ENCODE results near the gene PTPN4. TPM values are rescaled to one million over a fixed set of nuclear protein-coding genes. Genes with fewer than 3 reads are reported as not detected.
"Not testable (repeated sequence)": the region's sequence is repeated elsewhere in the genome, so short reads cannot be mapped to it uniquely, and the experiment has no call there.

Gene PTPN4
- total RNA-seq, 1 experiment from 2014 or later = 69.3 TPM

- DNase-seq (ENCODE audit: low spot score) = no peak
These were observed 43.4 kb downstream of the PTPN4 start for GRCh38 chr2:119803101-119803500.

- not testable (repeated sequence) for DNase-seq (ENCODE audit: low spot score)
These were observed 44.7 kb downstream of the PTPN4 start for GRCh38 chr2:119804409-119804808.

- DNase-seq (ENCODE audit: low spot score) = no peak
These were observed 48.9 kb downstream of the PTPN4 start for GRCh38 chr2:119808516-119809147.

GRCh38 chr2:119809339-119810048 is 49.8 kb downstream of the PTPN4 start:
- DNase-seq (ENCODE audit: low spot score) = no peak

- no peak for DNase-seq (ENCODE audit: low spot score)
These were observed 50.4 kb downstream of the PTPN4 start for GRCh38 chr2:119810049-119810630.

GRCh38 chr2:119814216-119814615 is 54.5 kb downstream of the PTPN4 start:
- DNase-seq (ENCODE audit: low spot score) = no peak

GRCh38 chr2:119818792-119819191 is 59.1 kb downstream of the PTPN4 start:
- no peak for DNase-seq (ENCODE audit: low spot score)

GRCh38 chr2:119819846-119820245 is 60.1 kb downstream of the PTPN4 start:
- no peak for DNase-seq (ENCODE audit: low spot score)

GRCh38 chr2:119820275-119820674 is 60.6 kb downstream of the PTPN4 start:
- no peak for DNase-seq (ENCODE audit: low spot score)

GRCh38 chr2:119821266-119821665 is 61.5 kb downstream of the PTPN4 start:
- no peak for DNase-seq (ENCODE audit: low spot score)

- DNase-seq (ENCODE audit: low spot score) = peak; percentile 47
These were observed 64.1 kb downstream of the PTPN4 start for GRCh38 chr2:119823734-119824334.

- DNase-seq (ENCODE audit: low spot score) = peak; percentile 53
These were observed 66.7 kb downstream of the PTPN4 start for GRCh38 chr2:119826370-119826961.

- DNase-seq (ENCODE audit: low spot score) = no peak
These were observed 68.3 kb downstream of the PTPN4 start for GRCh38 chr2:119827866-119828507.

- DNase-seq (ENCODE audit: low spot score) = no peak
These were observed 76.9 kb downstream of the PTPN4 start for GRCh38 chr2:119836455-119837142.

GRCh38 chr2:119837350-119837749 is 77.6 kb downstream of the PTPN4 start:
- DNase-seq (ENCODE audit: low spot score) = no peak

GRCh38 chr2:119837759-119838158 is 78.0 kb downstream of the PTPN4 start:
- DNase-seq (ENCODE audit: low spot score) = peak; percentile 14

- peak; percentile 50 for DNase-seq (ENCODE audit: low spot score)
These were observed 78.5 kb downstream of the PTPN4 start for GRCh38 chr2:119838179-119838578.

- DNase-seq (ENCODE audit: low spot score) = no peak
These were observed 81.8 kb downstream of the PTPN4 start for GRCh38 chr2:119841550-119841949.

GRCh38 chr2:119846021-119846420 is 86.3 kb downstream of the PTPN4 start:
- peak; percentile 43 for DNase-seq (ENCODE audit: low spot score)

GRCh38 chr2:119849838-119850565 is 90.3 kb downstream of the PTPN4 start:
- DNase-seq (ENCODE audit: low spot score) = no peak

Measured in HT-29 (cell line).